Stimulated activated CD8-positive, alpha-beta memory T cell treated with anti-CD3 and anti-CD28 coated beads, Interleukin-2, amount 100 ng/mL, for 1 hour (primary cell): ENCODE measurements around the gene PLA2G4A.
"Not testable (repeated sequence)": the region's sequence is repeated elsewhere in the genome, so short reads cannot be mapped to it uniquely, and the experiment has no call there.

ENCODE experiments used
- DNase-seq, 2 donors: peaks; one replicate each; pipeline ENCODE4 v3.0.0-alpha.2; 2020; ENCODE audit warnings: low read depth in 2 of 2

The PLA2G4A gene

GRCh38 chr1:186922814-186923213, 94.1 kb downstream of the PLA2G4A start:
- DNase-seq, result not testable (repeated sequence)

- no peak for DNase-seq
Observed at GRCh38 chr1:186923486-186923885, 94.7 kb downstream of the PLA2G4A start.

GRCh38 chr1:186925881-186926669, 97.3 kb downstream of the PLA2G4A start:
- no peak for DNase-seq

GRCh38 chr1:186927884-186928283, 99.1 kb downstream of the PLA2G4A start:
- no peak for DNase-seq

GRCh38 chr1:186930238-186930637, 101.5 kb downstream of the PLA2G4A start:
- no peak for DNase-seq

- DNase-seq, result no peak
Observed at GRCh38 chr1:186937016-186937670, 108.4 kb downstream of the PLA2G4A start.

GRCh38 chr1:186943891-186944686, 115.3 kb downstream of the PLA2G4A start:
- DNase-seq, result no peak

GRCh38 chr1:186945146-186945545, 116.4 kb downstream of the PLA2G4A start:
- no peak for DNase-seq

- DNase-seq, result no peak
Observed at GRCh38 chr1:186948535-186948934, 119.8 kb downstream of the PLA2G4A start.

- no peak for DNase-seq
Observed at GRCh38 chr1:186949173-186949572, 120.4 kb downstream of the PLA2G4A start.

- DNase-seq, result no peak
Observed at GRCh38 chr1:186950547-186950946, 121.8 kb downstream of the PLA2G4A start.

GRCh38 chr1:186953876-186954275, 125.1 kb downstream of the PLA2G4A start:
- DNase-seq, result no peak

- DNase-seq, result no peak
Observed at GRCh38 chr1:186957314-186957713, 128.6 kb downstream of the PLA2G4A start.

- no peak for DNase-seq
Observed at GRCh38 chr1:186958520-186958919, 129.8 kb downstream of the PLA2G4A start.

GRCh38 chr1:186960861-186961260, 132.1 kb downstream of the PLA2G4A start:
- DNase-seq, result no peak

GRCh38 chr1:186965847-186966246, 137.1 kb downstream of the PLA2G4A start:
- DNase-seq, result no peak

GRCh38 chr1:186966456-186966855, 137.7 kb downstream of the PLA2G4A start:
- no peak for DNase-seq

GRCh38 chr1:186967656-186968394, 139.1 kb downstream of the PLA2G4A start:
- no peak for DNase-seq

- no peak for DNase-seq
Observed at GRCh38 chr1:186974774-186975181, 146.0 kb downstream of the PLA2G4A start.

- no peak for DNase-seq
Observed at GRCh38 chr1:186975220-186975619, 146.5 kb downstream of the PLA2G4A start.

GRCh38 chr1:186976700-186977099, 148.0 kb downstream of the PLA2G4A start:
- DNase-seq, result no peak
